NCI-H1092 treated with DMSO at 0.1 percent for 48 hours (cell line): ENCODE measurements around the gene KRT78.
"Not testable (repeated sequence)": the region's sequence is repeated elsewhere in the genome, so short reads cannot be mapped to it uniquely, and the experiment has no call there.

Experiments
- DNase-seq: peaks from one replicate; lab custom pipeline; 2025; lab: John Stamatoyannopoulos, UW

Gene KRT78

GRCh38 chr12:52796429-52796794 lies 52.4 kb downstream of the KRT78 start:
- no peak for DNase-seq

GRCh38 chr12:52795694-52796428 lies 52.9 kb downstream of the KRT78 start, which contains the start of gene KRT3:
Gene KRT3 (minus strand): TSS chr12:52796117. CDS start chr12:52796042, 75 bp downstream.
- DNase-seq, result no peak

GRCh38 chr12:52795332-52795674 lies 53.5 kb downstream of the KRT78 start:
- not testable (repeated sequence) for DNase-seq

GRCh38 chr12:52794479-52795331 lies 54.1 kb downstream of the KRT78 start:
- no peak for DNase-seq

GRCh38 chr12:52792185-52793029 lies 56.4 kb downstream of the KRT78 start:
- DNase-seq, result no peak

GRCh38 chr12:52791271-52792184 lies 57.3 kb downstream of the KRT78 start:
- DNase-seq, result no peak

- DNase-seq, result no peak
These were observed 58.1 kb downstream of the KRT78 start for GRCh38 chr12:52790427-52791270.

GRCh38 chr12:52789637-52790426 lies 59.0 kb downstream of the KRT78 start:
- DNase-seq, result no peak

GRCh38 chr12:52788876-52789636 lies 59.7 kb downstream of the KRT78 start:
- DNase-seq, result no peak

GRCh38 chr12:52788192-52788875 lies 60.5 kb downstream of the KRT78 start:
- DNase-seq, result no peak
